Fibroblast of lung (primary cell): ENCODE measurements around the gene ATP11A. TPM values are rescaled to one million over a fixed set of nuclear protein-coding genes. Genes with fewer than 3 reads are reported as not detected.

Source experiments
- DNase-seq, 2 donors: peaks; one replicate each; pipeline versions ENCODE4 v3.0.0 to v3.0.0-alpha.2; 2010; ENCODE audit warnings: low read depth in 2 of 2
- H2AFZ ChIP-seq: 2 replicates; pipeline ENCODE4 v1.5.1; 2012; ENCODE audit warnings: low read length, control low read depth, inconsistent platforms
- H3K27ac ChIP-seq: 2 replicates; pipeline ENCODE4 v1.5.1; 2011; ENCODE audit warnings: low read length, control low read depth; ENCODE audit not compliant: insufficient read depth
- H3K27me3 ChIP-seq: 2 replicates; pipeline ENCODE4 v1.5.1; 2011; ENCODE audit warnings: mild to moderate bottlenecking, low read length; ENCODE audit not compliant: control insufficient read depth, insufficient read depth
- H3K36me3 ChIP-seq: 2 replicates; pipeline ENCODE4 v1.5.1; 2011; ENCODE audit warnings: low read length; ENCODE audit not compliant: control insufficient read depth, insufficient read depth
- H3K4me1 ChIP-seq: 2 replicates; pipeline ENCODE4 v1.5.1; 2011; ENCODE audit warnings: low read length; ENCODE audit not compliant: control insufficient read depth, insufficient read depth; ENCODE audit errors: extremely low read depth
- H3K4me2 ChIP-seq: 2 replicates; pipeline ENCODE4 v1.5.1; 2011; ENCODE audit warnings: low read length, control low read depth; ENCODE audit not compliant: insufficient read depth; ENCODE audit errors: extremely low read depth
- H3K4me3 ChIP-seq, 4 experiments: fragments of 200-600 bp in 1 of 4; sonication (generic) in 1 of 4; replicated peaks in 1 of 4; 2 replicates each; pipeline ENCODE4 v1.5.1; 2011 to 2016; ENCODE audit warnings: low read length in 4 of 4, low read depth in 3 of 4, mild to moderate bottlenecking in 3 of 4, control low read depth in 2 of 4, inconsistent platforms in 1 of 4, mixed read lengths in 1 of 4; ENCODE audit not compliant: insufficient read depth in 1 of 4; ENCODE audit errors: control extremely low read depth in 1 of 4
- H3K79me2 ChIP-seq: 2 replicates; pipeline ENCODE4 v1.5.1; 2012; ENCODE audit warnings: mild to moderate bottlenecking, low read length, inconsistent platforms; ENCODE audit not compliant: control insufficient read depth, insufficient read depth
- H3K9ac ChIP-seq: 2 replicates; pipeline ENCODE4 v1.5.1; 2011; ENCODE audit warnings: mild to moderate bottlenecking, low read length, control low read depth; ENCODE audit not compliant: insufficient read depth
- H3K9me3 ChIP-seq: 2 replicates; pipeline ENCODE4 v1.5.1; 2012; ENCODE audit warnings: low read depth, low read length; ENCODE audit not compliant: control insufficient read depth, insufficient read depth
- H4K20me1 ChIP-seq: 2 replicates; pipeline ENCODE4 v1.5.1; 2011; ENCODE audit warnings: low read length; ENCODE audit not compliant: control insufficient read depth, insufficient read depth; ENCODE audit errors: extremely low read depth
- CTCF ChIP-seq, 2 donors: IDR thresholded peaks in 1 of 2; conservative IDR thresholded peaks in 1 of 2; 1 replicate in 1 of 2; 2 replicates in 1 of 2; pipeline ENCODE4 v1.5.1; 2011 to 2012; ENCODE audit warnings: low read length in 2 of 2, control low read depth in 1 of 2, inconsistent platforms in 1 of 2, low read depth in 1 of 2, mild to moderate bottlenecking in 1 of 2
- EZH2 ChIP-seq: IDR thresholded peaks from 2 replicates; pipeline ENCODE4 v1.5.1; 2012; ENCODE audit warnings: low read length, control low read depth, mild to moderate bottlenecking; ENCODE audit errors: missing control alignments
- polyA plus RNA-seq, 2 donors: library from polyadenylated mRNA; depleted of rRNA in 1 of 2; stranded (reverse) in 1 of 2; unstranded in 1 of 2; fragments of >200 nt; gene quantifications; 2 replicates each; pipeline ENCODE4 v1.2.1, GENCODE V29; 2011 to 2012; ENCODE audit warnings: missing spikeins in 1 of 2
- total RNA-seq: library from RNA; depleted of rRNA; stranded (reverse); fragments of >200 nt; gene quantifications from 2 replicates; pipeline ENCODE4 v1.2.1, GENCODE V29; 2014

Gene ATP11A
- total and polyA plus RNA-seq, 2 donors (not counting 1 experiment from before 2014, with no cell fraction given) = 2.3 to 7.8 TPM

- no peak for DNase-seq
- Histone ChIP-seq H4K20me1 (no peaks in the 10 kb centered on the region), H3K79me2 (no peaks in the 10 kb centered on the region), H3K27ac (no peak overlapping the region), H3K4me2 (no peak overlapping the region), H3K9ac (no peak overlapping the region), H3K4me1 (no peaks in the 10 kb centered on the region), H3K4me3 (no peak overlapping the region), H3K9me3 (no peaks in the 10 kb centered on the region), H3K36me3 (no peaks in the 10 kb centered on the region), H2AFZ (no peak overlapping the region), H3K27me3 (no peaks in the 10 kb centered on the region)
- TF ChIP-seq CTCF (conservative IDR thresholded peaks at IDR 0.05 in 1 of 2, IDR thresholded peaks at IDR 0.05 in 1 of 2; ENCODE audit: low read depth in 1 of 2, low read length in 2 of 2) (no peak), EZH2 (no peak)
Observed at GRCh38 chr13:112851107-112852038, 161.5 kb downstream of the ATP11A start.

GRCh38 chr13:112852392-112852791, 162.6 kb downstream of the ATP11A start:
- no peak overlapping the region for H3K4me3 ChIP-seq
- H2AFZ ChIP-seq = no peak overlapping the region
- no peaks in the 10 kb centered on the region for H3K9me3 ChIP-seq
- no peak overlapping the region for H3K9ac ChIP-seq
- DNase-seq = no peak
- H3K36me3 ChIP-seq = no peaks in the 10 kb centered on the region
- H4K20me1 ChIP-seq = no peaks in the 10 kb centered on the region
- H3K79me2 ChIP-seq = no peaks in the 10 kb centered on the region
- no peak overlapping the region for H3K4me2 ChIP-seq
- no peak for TF ChIP-seq CTCF (conservative IDR thresholded peaks at IDR 0.05 in 1 of 2, IDR thresholded peaks at IDR 0.05 in 1 of 2; ENCODE audit: low read depth in 1 of 2, low read length in 2 of 2)
- no peak for TF ChIP-seq EZH2
- H3K27ac ChIP-seq = no peak overlapping the region
- no peaks in the 10 kb centered on the region for H3K27me3 ChIP-seq
- H3K4me1 ChIP-seq = no peaks in the 10 kb centered on the region

GRCh38 chr13:112852808-112853207, 163.0 kb downstream of the ATP11A start:
- Histone ChIP-seq H3K4me2 (no peak overlapping the region), H3K79me2 (no peaks in the 10 kb centered on the region), H4K20me1 (no peaks in the 10 kb centered on the region)

More at GRCh38 chr13:112852808-112853207, 163.0 kb downstream of the ATP11A start:
- no peak overlapping the region for H3K9ac ChIP-seq
- DNase-seq = no peak
- H3K27me3 ChIP-seq = no peaks in the 10 kb centered on the region
- no peaks in the 10 kb centered on the region for H3K4me1 ChIP-seq
- TF ChIP-seq EZH2 = no peak
- TF ChIP-seq CTCF (conservative IDR thresholded peaks at IDR 0.05 in 1 of 2, IDR thresholded peaks at IDR 0.05 in 1 of 2; ENCODE audit: low read depth in 1 of 2, low read length in 2 of 2) = no peak
- no peak overlapping the region for H3K4me3 ChIP-seq
- no peaks in the 10 kb centered on the region for H3K9me3 ChIP-seq
- H3K27ac ChIP-seq = no peak overlapping the region
- H2AFZ ChIP-seq = no peak overlapping the region
- H3K36me3 ChIP-seq = no peaks in the 10 kb centered on the region
